HG03571 (cell line): ENCODE data around the gene ZNF805.
"Not testable (repeated sequence)": the region's sequence is repeated elsewhere in the genome, so short reads cannot be mapped to it uniquely, and the experiment has no call there.

Experiments used
- ATAC-seq: cut with Tn5 transposase; IDR thresholded peaks from one replicate; pipeline ENCODE4 v1.9.1; 2021; ENCODE audit not compliant: unreplicated experiment

Gene ZNF805

DNA sequence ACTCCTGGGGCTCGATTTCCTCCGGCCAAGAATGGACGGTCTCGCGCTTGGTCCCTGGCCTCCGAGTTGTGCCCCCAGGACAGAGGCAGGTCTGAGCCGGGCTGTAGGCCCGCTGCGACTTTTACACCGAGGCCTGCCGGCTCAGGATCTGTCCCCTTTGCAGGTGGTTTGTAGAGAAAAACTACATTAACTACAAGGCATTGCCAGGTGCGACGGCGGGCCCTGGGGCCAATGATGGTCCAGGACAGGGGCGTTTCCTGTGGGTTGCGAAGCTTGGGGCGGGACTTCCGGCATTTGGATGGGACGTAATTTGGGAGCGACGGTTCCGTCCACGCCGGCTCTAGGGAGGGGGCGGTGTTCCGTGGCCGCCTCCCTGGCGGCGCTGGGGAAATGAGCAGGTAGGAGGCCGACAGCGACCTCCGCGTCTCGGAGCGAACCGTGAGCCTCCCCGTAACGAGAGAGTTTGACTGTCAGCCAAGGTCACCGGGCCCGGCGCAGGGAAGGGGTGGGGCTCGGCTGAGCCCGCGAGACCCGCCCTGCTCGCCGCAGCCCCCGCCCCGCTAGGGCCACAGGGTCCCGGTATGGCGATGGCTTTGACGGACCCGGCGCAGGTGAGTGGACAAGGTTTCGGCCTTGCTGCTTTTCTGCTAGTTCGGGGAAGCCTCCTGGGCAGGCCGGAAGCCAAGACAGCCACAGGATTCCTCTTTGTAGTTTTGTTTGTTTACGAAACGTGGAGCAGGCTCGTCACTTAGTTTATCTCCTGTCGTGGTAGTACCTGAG is at the start of gene ZNF805:
TSS of gene ZNF805 (plus strand) at position 322 of the 780 bp plus-strand sequence. CDS start at position 582, 260 bp downstream.
- peak; percentile 93 for ATAC-seq

GRCh38 chr19:57191141-57192076 is 49.0 kb upstream of the ZNF805 start, which contains the start of gene ZNF264:
Gene ZNF264 (plus strand): TSS chr19:57191500. CDS start chr19:57191914, 414 bp downstream.
- ATAC-seq = peak; percentile 98

DNA sequence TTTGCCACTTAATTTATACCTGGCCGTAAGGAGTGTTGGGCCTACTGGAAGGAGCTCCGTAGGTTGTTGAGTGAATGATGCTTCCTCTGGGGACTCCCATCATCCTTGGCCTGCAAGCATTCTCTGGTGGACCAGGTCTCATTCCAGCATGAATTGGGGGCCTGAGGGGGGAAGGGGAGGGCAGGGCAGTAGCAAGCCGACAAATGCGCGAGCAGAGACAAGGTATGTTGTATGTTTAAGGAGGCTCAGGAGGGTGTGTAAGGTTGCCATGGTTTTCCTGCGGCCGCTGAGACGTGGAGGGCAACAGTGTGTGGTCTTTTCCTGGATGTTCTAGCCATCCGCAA is 48.4 kb upstream of the ZNF805 start:
- no peak for ATAC-seq

DNA sequence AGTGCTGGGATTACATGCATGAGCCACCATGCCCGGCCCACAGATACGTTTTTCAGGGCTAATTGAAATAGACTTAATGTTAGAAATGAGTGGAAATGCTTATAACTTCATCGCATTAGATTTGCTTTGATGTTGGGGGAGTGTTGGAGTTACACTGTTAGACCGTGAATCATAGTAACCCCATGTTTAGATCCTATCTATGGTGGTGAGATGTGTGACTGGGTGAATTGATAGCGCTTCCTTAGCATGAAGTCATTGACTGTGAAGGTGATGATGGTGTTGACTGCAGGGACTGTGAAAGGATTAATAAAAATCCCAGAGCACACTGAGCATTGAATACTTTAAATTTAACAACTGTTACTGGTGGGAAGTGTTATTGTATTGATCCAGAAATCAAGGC is 47.4 kb upstream of the ZNF805 start:
- ATAC-seq = no peak

GRCh38 chr19:57197874-57198273 is 42.6 kb upstream of the ZNF805 start:
- not testable (repeated sequence) for ATAC-seq

GRCh38 chr19:57202160-57202559 is 38.3 kb upstream of the ZNF805 start:
- no peak for ATAC-seq

- ATAC-seq = no peak
Observed at GRCh38 chr19:57210381-57210780, 30.1 kb upstream of the ZNF805 start.

DNA sequence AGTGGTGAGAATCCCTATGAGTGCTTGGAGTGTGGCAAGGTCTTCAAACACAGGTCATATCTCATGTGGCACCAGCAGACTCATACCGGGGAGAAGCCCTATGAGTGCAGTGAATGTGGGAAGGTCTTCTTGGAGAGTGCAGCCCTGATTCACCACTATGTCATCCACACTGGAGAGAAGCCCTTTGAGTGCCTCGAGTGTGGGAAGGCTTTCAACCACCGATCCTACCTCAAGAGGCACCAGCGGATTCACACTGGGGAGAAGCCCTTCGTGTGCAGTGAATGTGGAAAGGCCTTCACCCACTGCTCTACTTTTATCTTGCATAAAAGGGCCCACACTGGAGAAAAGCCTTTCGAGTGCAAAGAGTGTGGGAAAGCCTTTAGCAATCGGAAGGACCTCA is 28.3 kb upstream of the ZNF805 start:
- no peak for ATAC-seq

GRCh38 chr19:57227502-57227901 is 12.9 kb upstream of the ZNF805 start:
- no peak for ATAC-seq

DNA sequence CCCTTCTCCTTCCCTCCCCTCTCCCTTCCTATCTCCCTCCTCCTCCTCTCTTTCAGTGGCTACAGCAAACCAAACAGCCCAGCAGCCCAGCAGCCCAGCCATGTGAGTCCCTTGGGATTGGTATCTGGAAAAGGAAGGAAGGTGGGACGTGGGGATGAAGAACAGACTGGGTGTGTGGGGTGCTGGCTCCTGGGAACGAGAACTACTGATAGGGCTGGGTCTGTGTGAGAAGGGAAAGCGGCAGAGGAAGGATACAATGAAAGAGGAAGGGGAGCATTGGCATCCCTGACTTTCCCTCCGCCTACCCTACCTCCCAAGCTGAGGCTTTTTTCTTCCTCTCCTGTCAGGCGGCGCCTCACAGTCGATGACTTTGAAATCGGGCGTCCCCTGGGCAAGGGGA is 8.7 kb upstream of the ZNF805 start:
- ATAC-seq = no peak

GRCh38 chr19:57233207-57233606 is 7.2 kb upstream of the ZNF805 start:
- no peak for ATAC-seq

GRCh38 chr19:57239982-57240310 is 486 bp upstream of the ZNF805 start:
- no peak for ATAC-seq

DNA sequence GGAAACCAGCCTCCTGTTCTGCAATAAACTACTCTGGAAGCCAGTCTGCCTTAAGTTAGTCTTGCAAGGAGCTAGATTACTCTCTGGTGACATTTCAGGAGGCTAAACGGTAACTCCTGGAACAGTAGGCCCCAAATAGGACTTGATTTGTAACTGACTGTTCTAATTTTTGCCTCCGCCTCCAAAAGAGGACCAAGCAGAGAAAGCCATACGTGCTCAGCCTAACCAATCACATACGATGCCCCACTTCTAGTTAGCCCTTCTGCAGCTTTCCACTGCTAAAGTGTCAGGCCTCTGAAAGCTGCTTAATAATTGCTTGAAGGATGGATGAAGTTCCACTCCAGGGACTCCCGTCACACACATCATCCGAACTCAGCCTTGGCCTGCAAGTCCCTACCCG is 744 bp downstream of the ZNF805 start:
- ATAC-seq = no peak

- no peak for ATAC-seq
Observed at GRCh38 chr19:57242821-57243220, 2.4 kb downstream of the ZNF805 start.

DNA sequence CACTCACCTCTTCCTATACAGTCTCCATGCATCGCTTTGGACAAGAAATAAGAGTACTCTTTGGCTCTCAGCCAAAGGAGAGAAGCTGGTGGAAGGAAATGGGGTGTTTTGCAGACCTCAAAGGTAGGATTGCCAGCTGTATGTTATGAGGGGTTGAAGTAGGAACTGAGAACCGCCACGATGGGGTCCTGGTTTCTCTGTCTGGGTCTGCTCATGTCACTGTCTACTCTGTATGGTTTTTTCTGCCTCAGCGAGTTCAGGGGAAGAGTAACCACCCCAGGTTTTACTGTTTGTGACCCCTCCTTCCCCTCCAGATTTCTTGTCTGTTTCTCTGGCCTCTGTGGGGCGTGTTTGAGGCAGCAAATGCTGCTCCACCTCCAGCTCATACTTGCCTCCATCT is 4.1 kb downstream of the ZNF805 start:
- no peak for ATAC-seq

DNA sequence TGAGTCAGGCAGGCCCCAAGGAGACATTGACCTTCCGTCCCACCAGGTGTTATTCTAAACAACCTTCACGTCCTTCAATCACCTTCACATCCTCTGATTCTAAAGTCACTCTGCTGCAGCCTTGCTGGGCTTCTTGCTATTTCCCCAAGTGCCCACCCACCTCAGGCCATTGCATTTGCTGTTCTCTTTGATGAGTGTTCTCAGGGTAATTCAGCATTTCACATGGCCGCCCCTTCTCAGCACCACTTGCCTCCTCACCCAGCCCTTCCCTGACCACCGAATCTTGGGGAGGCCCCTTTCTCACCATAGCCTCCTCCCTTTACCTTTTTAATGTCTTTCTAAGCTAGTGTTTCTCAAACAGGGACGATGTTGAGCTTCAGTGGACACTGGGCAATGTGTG is 4.6 kb downstream of the ZNF805 start:
- no peak for ATAC-seq

DNA sequence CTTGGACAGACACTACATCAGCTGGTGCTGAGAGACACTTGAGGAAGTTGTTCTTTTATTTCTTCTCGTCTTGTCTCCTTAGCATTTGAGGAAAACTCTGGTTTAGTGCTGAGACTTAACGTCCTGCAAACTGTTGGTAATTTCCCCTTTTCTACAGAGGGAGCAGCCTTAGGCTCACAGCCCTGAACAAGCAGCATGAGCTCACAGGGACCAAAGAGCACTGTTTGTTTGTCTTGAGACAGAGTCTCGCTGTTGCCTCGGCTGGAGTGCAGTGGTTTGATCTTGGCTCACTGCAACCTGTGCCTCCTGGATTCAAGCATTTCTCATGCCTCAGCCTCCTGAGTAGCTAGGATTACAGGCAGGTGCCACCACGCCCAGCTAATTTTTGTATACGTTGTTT is 5.5 kb downstream of the ZNF805 start:
- no peak for ATAC-seq

GRCh38 chr19:57248646-57249045 is 8.2 kb downstream of the ZNF805 start:
- ATAC-seq = no peak

DNA sequence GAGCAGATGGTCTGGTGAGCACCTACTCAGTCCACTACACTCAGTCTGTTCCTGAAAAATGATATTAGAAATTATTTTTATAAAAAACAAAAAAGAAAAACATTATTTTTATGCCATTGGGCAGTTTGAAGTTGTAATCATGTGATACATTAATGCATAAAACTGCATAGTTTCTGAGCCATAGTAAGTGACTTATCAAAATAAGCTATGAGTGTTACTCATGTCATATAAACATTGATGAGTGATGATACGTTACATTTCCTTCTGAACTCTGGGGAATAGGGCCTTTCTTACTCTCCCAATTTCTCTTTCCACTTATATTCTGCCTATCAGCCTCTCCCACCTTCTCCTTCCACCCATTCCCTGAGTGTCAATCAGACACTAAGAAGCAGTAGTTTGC is 8.9 kb downstream of the ZNF805 start:
- ATAC-seq = no peak

DNA sequence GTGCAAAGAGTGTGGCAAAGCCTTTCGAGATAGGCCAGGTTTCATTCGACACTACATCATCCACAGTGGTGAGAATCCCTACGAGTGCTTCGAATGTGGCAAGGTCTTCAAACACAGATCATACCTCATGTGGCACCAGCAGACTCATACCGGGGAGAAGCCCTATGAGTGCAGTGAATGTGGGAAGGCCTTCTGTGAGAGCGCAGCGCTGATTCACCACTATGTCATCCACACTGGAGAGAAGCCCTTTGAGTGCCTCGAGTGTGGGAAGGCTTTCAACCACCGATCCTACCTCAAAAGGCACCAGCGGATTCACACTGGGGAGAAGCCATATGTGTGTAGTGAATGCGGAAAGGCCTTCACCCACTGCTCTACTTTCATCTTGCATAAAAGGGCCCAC is 13.3 kb downstream of the ZNF805 start:
- not testable (repeated sequence) for ATAC-seq

DNA sequence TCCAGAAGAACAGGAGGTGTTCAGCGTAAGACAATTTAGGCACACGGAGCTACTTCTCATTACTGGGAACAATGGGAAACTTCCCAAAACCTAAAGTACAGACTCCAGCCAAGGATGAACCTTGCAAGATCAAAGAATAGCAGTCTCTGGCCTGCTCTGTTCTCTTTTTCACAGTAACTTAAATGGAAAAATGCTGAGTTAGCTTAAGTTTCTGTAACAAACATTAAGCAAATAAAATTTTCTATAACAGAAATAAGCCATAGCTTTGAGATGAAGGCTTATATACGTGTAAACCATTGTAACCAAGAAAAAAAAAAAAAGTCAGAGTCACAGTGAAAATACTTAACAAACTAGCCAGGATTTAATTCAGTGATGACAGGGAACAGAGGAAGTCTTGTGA is 21.6 kb downstream of the ZNF805 start:
- ATAC-seq = no peak

DNA sequence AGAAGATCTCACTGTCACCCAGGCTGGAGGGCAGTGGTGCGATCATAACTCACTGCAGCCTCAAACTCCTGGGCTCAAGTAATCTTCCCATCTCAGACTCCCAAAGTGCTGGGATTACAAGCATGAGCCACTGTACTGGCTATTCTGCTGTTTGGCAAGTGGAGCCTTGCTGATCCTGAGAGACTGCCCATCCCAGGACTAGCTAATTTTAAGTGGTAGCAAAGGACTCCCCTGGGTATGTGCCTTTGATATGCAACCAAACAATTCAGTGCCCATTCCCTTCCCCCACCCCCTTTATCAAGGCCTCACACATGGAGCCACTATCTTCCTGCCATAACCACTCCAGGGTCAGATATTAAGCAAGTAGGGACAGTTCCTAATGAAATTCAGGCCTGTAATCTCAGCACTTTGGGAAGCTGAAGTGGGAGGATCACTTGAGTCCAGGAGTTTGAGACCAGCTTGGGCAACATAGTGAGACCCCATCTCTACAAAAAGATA is 22.9 kb downstream of the ZNF805 start:
- no peak for ATAC-seq
